ENCODE results near the gene ZC3H7B. TPM values are rescaled to one million over a fixed set of nuclear protein-coding genes. Genes with fewer than 3 reads are reported as not detected.

Gene ZC3H7B
- total and polyA plus RNA-seq, 3 experiments from 2014 or later = 1.5 to 59.9 (median 58.9) TPM

- H3K27me3 Mint-ChIP-seq = no peaks in the 10 kb centered on the region
- H3K4me3 ChIP-seq (ENCODE audit: low read length) = no peak overlapping the region
- ChIA-PET CTCF (no interaction called here), POLR2A (no interaction called here)
- H3K9me3 ChIP-seq (ENCODE audit: low read length) = no peaks in the 10 kb centered on the region
- H3K27ac Mint-ChIP-seq = no peak overlapping the region
- H3K27ac ChIP-seq (ENCODE audit: low read depth, low read length) = no peak overlapping the region
- H3K27me3 ChIP-seq (ENCODE audit: insufficient read depth, low read length, poor library complexity, severe bottlenecking) = no peaks in the 10 kb centered on the region
- peaks cover 8% of the 10 kb centered on the region for H3K4me1 ChIP-seq (ENCODE audit: insufficient read depth, low read length)
- DNase-seq = no peak
- no peak overlapping the region for H3K4me3 Mint-ChIP-seq
- peaks cover 16 to 36% (median 26%) of the 10 kb centered on the region in 3 donors for H3K4me1 Mint-ChIP-seq
- no peaks in the 10 kb centered on the region for H3K9me3 Mint-ChIP-seq
- H3K36me3 ChIP-seq (ENCODE audit: insufficient read depth, low read length) = peaks cover 40% of the 10 kb centered on the region
- peaks cover 0 to 72% (median 7%) of the 10 kb centered on the region in 3 donors for H3K36me3 Mint-ChIP-seq
Observed at GRCh38 chr22:41280065-41280464, 21.3 kb upstream of the ZC3H7B start.

- Histone ChIP-seq H3K4me3 (ENCODE audit: low read length) (no peak overlapping the region), H3K27ac (ENCODE audit: low read depth, low read length) (no peak overlapping the region), H3K27me3 (ENCODE audit: insufficient read depth, low read length, poor library complexity, severe bottlenecking) (no peaks in the 10 kb centered on the region), H3K9me3 (ENCODE audit: low read length) (no peaks in the 10 kb centered on the region), H3K36me3 (ENCODE audit: insufficient read depth, low read length) (peaks cover 40% of the 10 kb centered on the region), H3K4me1 (ENCODE audit: insufficient read depth, low read length) (peaks cover 10% of the 10 kb centered on the region)
- Mint-ChIP-seq H3K27ac (peak overlapping the region in 6 of 8 donors; percentile 7 to 82 (median 28)), H3K27me3 (no peaks in the 10 kb centered on the region), H3K36me3 (peaks cover 0 to 73% (median 7%) of the 10 kb centered on the region in 3 donors), H3K4me1 (peaks cover 19 to 38% (median 29%) of the 10 kb centered on the region in 3 donors), H3K9me3 (no peaks in the 10 kb centered on the region), H3K4me3 (no peak overlapping the region)
- ChIA-PET CTCF (interaction anchor here (1.3 to 1.5 kb wide), 2 partner anchors 20 to 43 kb away, joined by 3 to 5 read pairs; partner anchors contain the start of gene ZC3H7B), POLR2A (interaction anchor here (1.0 kb wide), 1 partner anchor 21 kb away, joined by 3 read pairs; the partner anchor contains the start of gene ZC3H7B)
- no peak for DNase-seq
Observed at GRCh38 chr22:41280854-41281253, 20.5 kb upstream of the ZC3H7B start.

DNA sequence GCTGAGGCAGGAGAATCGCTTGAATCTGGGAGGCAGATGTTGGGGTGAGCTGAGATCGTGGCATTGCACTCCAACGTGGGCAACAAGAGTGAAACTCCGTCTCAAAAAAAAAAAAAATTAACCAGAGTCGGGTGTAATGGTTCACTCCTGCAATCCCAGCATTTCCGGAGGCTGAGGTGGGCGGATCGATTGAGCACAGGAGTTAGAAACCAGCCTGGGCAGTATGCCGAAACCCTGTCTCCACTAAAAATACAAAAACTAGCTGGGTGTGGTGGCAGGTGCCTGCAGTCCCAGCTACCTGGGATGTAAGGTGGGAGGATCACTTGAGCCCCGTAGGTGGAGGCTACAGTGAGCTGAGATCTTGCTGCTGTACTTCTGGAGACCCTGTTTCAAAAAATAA lies 16.9 kb upstream of the ZC3H7B start:
- POLR2A ChIA-PET = interaction anchor here (0.6 to 2.8 kb wide), 2 partner anchors 18 to 32 kb away, joined by 11 to 30 read pairs; partner anchors contain the start of gene ZC3H7B
- Mint-ChIP-seq H3K9me3 (no peaks in the 10 kb centered on the region), H3K4me1 (peaks cover 29 to 49% (median 43%) of the 10 kb centered on the region in 3 donors), H3K27me3 (no peaks in the 10 kb centered on the region), H3K27ac (peak overlapping the region in 6 of 8 donors; percentile 97 to 99 (median 98)), H3K4me3 (peak overlapping the region; percentile 93 to 100 (median 96)), H3K36me3 (peaks cover 0 to 52% (median 2%) of the 10 kb centered on the region in 3 donors)
- no peaks in the 10 kb centered on the region for H3K9me3 ChIP-seq (ENCODE audit: low read length)
- CTCF ChIA-PET = no interaction called here
- H3K27me3 ChIP-seq (ENCODE audit: insufficient read depth, low read length, poor library complexity, severe bottlenecking) = no peaks in the 10 kb centered on the region
- peaks cover 16% of the 10 kb centered on the region for H3K4me1 ChIP-seq (ENCODE audit: insufficient read depth, low read length)
- H3K36me3 ChIP-seq (ENCODE audit: insufficient read depth, low read length) = peaks cover 25% of the 10 kb centered on the region
- DNase-seq = no peak
- H3K27ac ChIP-seq (ENCODE audit: low read depth, low read length) = peak overlapping the region; percentile 95
- no peak overlapping the region for H3K4me3 ChIP-seq (ENCODE audit: low read length)

DNA sequence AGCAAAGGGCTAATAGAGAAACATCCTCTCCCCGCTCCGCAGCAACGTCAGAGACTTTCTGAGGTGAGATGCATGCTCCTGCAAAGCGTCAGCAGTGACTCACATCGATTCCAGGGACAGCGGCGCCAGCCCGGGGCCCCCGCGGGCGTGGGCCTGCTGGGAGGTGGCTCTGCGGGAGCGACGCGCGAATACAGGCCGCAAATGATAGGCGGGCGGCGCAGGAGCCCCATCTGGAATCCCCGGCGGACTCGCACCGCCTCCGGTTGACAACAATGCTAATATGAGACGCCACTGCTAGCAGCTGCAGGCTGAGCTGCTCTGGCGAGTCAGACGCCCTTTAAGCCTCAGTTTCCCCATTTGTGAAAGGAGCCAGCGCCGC lies 15.9 kb upstream of the ZC3H7B start:
- peaks cover 29 to 48% (median 43%) of the 10 kb centered on the region in 3 donors for H3K4me1 Mint-ChIP-seq
- no peaks in the 10 kb centered on the region for H3K9me3 ChIP-seq (ENCODE audit: low read length)

GRCh38 chr22:41285820-41286638 lies 15.3 kb upstream of the ZC3H7B start, which contains the start of gene RANGAP1:
Gene RANGAP1 (minus strand): TSS chr22:41286187. CDS start chr22:41281044, 5,143 bp downstream.
- Mint-ChIP-seq H3K27ac (peak within 1 kb of the TSS; percentile 98 to 99 (median 98)), H3K9me3 (no peaks in the 10 kb centered on the region), H3K27me3 (no peaks in the 10 kb centered on the region), H3K36me3 (peaks cover 0 to 36% (median 2%) of the 10 kb centered on the region in 3 donors), H3K4me1 (peaks cover 26 to 42% (median 37%) of the 10 kb centered on the region in 3 donors), H3K4me3 (peak within 1 kb of the TSS; percentile 93 to 100 (median 96))
- Histone ChIP-seq H3K4me1 (ENCODE audit: insufficient read depth, low read length) (peaks cover 16% of the 10 kb centered on the region), H3K27me3 (ENCODE audit: insufficient read depth, low read length, poor library complexity, severe bottlenecking) (no peaks in the 10 kb centered on the region), H3K27ac (ENCODE audit: low read depth, low read length) (peak within 1 kb of the TSS; percentile 95), H3K4me3 (ENCODE audit: low read length) (peak within 1 kb of the TSS; percentile 83), H3K9me3 (ENCODE audit: low read length) (no peaks in the 10 kb centered on the region), H3K36me3 (ENCODE audit: insufficient read depth, low read length) (peaks cover 15% of the 10 kb centered on the region)
- ChIA-PET CTCF (interaction anchor here (0.7 to 1.6 kb wide), 7 partner anchors 14 to 381 kb away, joined by 3 to 7 read pairs (median 3); partner anchors contain the start of gene ZC3H7B), POLR2A (interaction anchor here (0.7 to 2.8 kb wide), 13 partner anchors 11 to 649 kb away, joined by 3 to 30 read pairs (median 5); partner anchors contain the start of genes ACO2, EP300, MRTFA and PHF5A)
- DNase-seq = peak; percentile 96 to 99 (median 98)

More for the DNA sequence above, 15.9 kb upstream of the ZC3H7B start:
- Mint-ChIP-seq H3K4me3 (peak overlapping the region; percentile 93 to 100 (median 96)), H3K9me3 (no peaks in the 10 kb centered on the region), H3K27me3 (no peaks in the 10 kb centered on the region), H3K27ac (peak overlapping the region; percentile 97 to 99 (median 98)), H3K36me3 (peaks cover 0 to 42% (median 2%) of the 10 kb centered on the region in 3 donors)
- Histone ChIP-seq H3K4me3 (ENCODE audit: low read length) (peak overlapping the region; percentile 83), H3K27ac (ENCODE audit: low read depth, low read length) (peak overlapping the region; percentile 95), H3K27me3 (ENCODE audit: insufficient read depth, low read length, poor library complexity, severe bottlenecking) (no peaks in the 10 kb centered on the region), H3K4me1 (ENCODE audit: insufficient read depth, low read length) (peaks cover 16% of the 10 kb centered on the region), H3K36me3 (ENCODE audit: insufficient read depth, low read length) (peaks cover 21% of the 10 kb centered on the region)
- ChIA-PET POLR2A (interaction anchor here (1.1 to 2.8 kb wide), 6 partner anchors 17 to 403 kb away, joined by 6 to 30 read pairs (median 12); partner anchors contain the start of genes ACO2, PHF5A, RBX1 and SNU13), CTCF (interaction anchor here (1.0 to 1.3 kb wide), 2 partner anchors 14 to 17 kb away, joined by 3 read pairs; no protein-coding TSS in a partner anchor)
- DNase-seq = peak; percentile 80 to 90 (median 83)

- Histone ChIP-seq H3K36me3 (ENCODE audit: insufficient read depth, low read length) (peaks cover 13% of the 10 kb centered on the region), H3K27ac (ENCODE audit: low read depth, low read length) (peak overlapping the region; percentile 76), H3K4me3 (ENCODE audit: low read length) (peak overlapping the region; percentile 54), H3K4me1 (ENCODE audit: insufficient read depth, low read length) (peaks cover 16% of the 10 kb centered on the region), H3K27me3 (ENCODE audit: insufficient read depth, low read length, poor library complexity, severe bottlenecking) (no peaks in the 10 kb centered on the region), H3K9me3 (ENCODE audit: low read length) (no peaks in the 10 kb centered on the region)
- peaks cover 24 to 37% (median 36%) of the 10 kb centered on the region in 3 donors for H3K4me1 Mint-ChIP-seq
- peak overlapping the region; percentile 93 to 100 (median 96) for H3K4me3 Mint-ChIP-seq
- H3K9me3 Mint-ChIP-seq = no peaks in the 10 kb centered on the region
- peaks cover 0 to 32% (median 2%) of the 10 kb centered on the region in 3 donors for H3K36me3 Mint-ChIP-seq
- peak in 4 of 5 donors; percentile 15 to 69 (median 51) for DNase-seq
- ChIA-PET CTCF (interaction anchor here (0.7 to 1.6 kb wide), 7 partner anchors 13 to 381 kb away, joined by 3 to 7 read pairs (median 3); partner anchors contain the start of gene ZC3H7B), POLR2A (interaction anchor here (0.7 to 2.8 kb wide), 14 partner anchors 10 to 650 kb away, joined by 3 to 30 read pairs (median 4); partner anchors contain the start of genes ACO2, EP300, MRTFA and PHF5A)
- peak overlapping the region; percentile 98 to 99 (median 98) for H3K27ac Mint-ChIP-seq
- H3K27me3 Mint-ChIP-seq = no peaks in the 10 kb centered on the region
Observed at GRCh38 chr22:41286639-41287091, 14.7 kb upstream of the ZC3H7B start.

- Histone ChIP-seq H3K27me3 (ENCODE audit: insufficient read depth, low read length, poor library complexity, severe bottlenecking) (no peaks in the 10 kb centered on the region), H3K9me3 (ENCODE audit: low read length) (no peaks in the 10 kb centered on the region), H3K36me3 (ENCODE audit: insufficient read depth, low read length) (peaks cover 8% of the 10 kb centered on the region), H3K4me3 (ENCODE audit: low read length) (no peak overlapping the region), H3K4me1 (ENCODE audit: insufficient read depth, low read length) (peaks cover 16% of the 10 kb centered on the region), H3K27ac (ENCODE audit: low read depth, low read length) (no peak overlapping the region)
- POLR2A ChIA-PET = no interaction called here
- Mint-ChIP-seq H3K27me3 (no peaks in the 10 kb centered on the region), H3K9me3 (no peaks in the 10 kb centered on the region), H3K4me1 (peaks cover 20 to 30% (median 27%) of the 10 kb centered on the region in 3 donors), H3K27ac (peak overlapping the region in 7 of 8 donors; percentile 54 to 85 (median 64)), H3K36me3 (peaks cover 0 to 24% (median 1%) of the 10 kb centered on the region in 3 donors), H3K4me3 (peak overlapping the region in 6 of 7 donors; percentile 41 to 79 (median 54))
- CTCF ChIA-PET = interaction anchor here (1.1 kb wide), 1 partner anchor 13 kb away, joined by 4 read pairs; the partner anchor contains the start of gene ZC3H7B
- no peak for DNase-seq
Observed at GRCh38 chr22:41288245-41288946, 12.9 kb upstream of the ZC3H7B start.
